Subcutaneous adipose tissue (tissue), 4 donors: ENCODE data around the gene HACL1. TPM values are rescaled to one million over a fixed set of nuclear protein-coding genes. Genes with fewer than 3 reads are reported as not detected.

Source experiments
- total RNA-seq, 4 donors: library from RNA; depleted of rRNA; stranded (reverse); fragments of >200 nt; gene quantifications; one replicate each; pipeline ENCODE4 v1.1.0, GENCODE V29; 2016
- TF ChIP-seq, protein P1 (sequence below): fragments of 450-650 bp; IDR thresholded peaks from one replicate; pipeline ENCODE4 v1.5.1; 2016; ENCODE audit warnings: low read depth, mild to moderate bottlenecking, control low read depth, antibody characterized with exemption, moderate library complexity

Gene HACL1
- total RNA-seq, 4 donors from 2014 or later: 27.1 to 45.8 (median 37.5) TPM

DNA sequence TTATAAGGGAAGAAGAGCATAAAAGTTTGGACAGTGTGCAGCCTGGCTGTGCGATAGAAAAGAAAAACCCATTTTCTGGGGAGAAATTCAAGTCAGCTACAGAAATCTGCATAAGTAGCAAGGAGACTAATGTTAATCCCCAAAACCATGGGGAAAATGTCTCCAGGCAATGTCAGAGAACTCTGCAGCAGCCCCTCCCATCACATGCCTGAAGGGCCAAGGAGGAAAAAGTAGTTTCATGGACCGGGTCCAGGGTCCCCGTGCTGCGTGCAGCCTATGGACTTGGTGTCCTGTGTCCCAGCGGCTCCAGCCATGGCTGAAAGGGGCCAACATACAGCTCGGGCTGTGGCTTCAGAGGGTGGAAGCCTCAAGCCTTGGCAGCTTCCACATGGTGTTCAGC is 51.5 kb downstream of the HACL1 start:
- TF ChIP-seq, protein P1, sequence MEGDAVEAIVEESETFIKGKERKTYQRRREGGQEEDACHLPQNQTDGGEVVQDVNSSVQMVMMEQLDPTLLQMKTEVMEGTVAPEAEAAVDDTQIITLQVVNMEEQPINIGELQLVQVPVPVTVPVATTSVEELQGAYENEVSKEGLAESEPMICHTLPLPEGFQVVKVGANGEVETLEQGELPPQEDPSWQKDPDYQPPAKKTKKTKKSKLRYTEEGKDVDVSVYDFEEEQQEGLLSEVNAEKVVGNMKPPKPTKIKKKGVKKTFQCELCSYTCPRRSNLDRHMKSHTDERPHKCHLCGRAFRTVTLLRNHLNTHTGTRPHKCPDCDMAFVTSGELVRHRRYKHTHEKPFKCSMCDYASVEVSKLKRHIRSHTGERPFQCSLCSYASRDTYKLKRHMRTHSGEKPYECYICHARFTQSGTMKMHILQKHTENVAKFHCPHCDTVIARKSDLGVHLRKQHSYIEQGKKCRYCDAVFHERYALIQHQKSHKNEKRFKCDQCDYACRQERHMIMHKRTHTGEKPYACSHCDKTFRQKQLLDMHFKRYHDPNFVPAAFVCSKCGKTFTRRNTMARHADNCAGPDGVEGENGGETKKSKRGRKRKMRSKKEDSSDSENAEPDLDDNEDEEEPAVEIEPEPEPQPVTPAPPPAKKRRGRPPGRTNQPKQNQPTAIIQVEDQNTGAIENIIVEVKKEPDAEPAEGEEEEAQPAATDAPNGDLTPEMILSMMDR: no peak

DNA sequence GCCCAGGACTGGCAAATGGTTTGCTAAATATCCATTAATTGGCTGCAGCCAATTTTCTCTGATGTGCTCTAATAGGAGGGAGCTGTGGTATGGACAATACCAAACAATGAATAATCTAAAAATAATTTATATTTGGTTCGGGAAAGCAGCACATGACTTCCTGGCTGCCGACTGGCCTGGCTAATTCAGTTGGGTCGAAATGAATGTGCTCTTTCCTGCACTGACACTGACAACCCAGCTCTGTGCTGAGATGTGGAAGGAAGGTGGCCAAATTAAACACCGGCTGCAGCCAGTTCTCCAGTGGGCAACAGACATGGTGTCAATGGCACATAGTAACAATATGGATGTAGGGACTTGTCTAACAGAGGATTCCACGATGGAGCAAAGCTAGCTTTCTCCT is 58.8 kb downstream of the HACL1 start:
- TF ChIP-seq, protein P1: no peak

DNA sequence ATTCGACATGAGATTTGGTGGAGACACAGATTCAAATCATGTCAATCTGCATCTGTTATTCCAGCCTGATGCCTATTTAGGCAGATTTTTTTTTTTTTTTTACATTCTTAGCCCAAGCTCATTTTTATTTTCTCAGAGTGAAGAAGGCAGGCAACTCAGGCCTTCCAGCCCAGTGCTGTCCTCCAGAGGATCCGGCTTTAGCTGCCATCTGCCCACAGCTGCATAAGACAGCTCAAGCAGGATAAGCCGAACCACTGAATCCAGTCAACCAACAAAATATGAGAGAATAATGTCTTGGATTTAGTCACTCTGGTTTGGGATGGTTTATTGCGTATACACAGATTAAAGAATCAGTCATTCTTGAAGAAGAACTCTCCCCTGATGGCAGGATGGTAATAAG is 60.0 kb downstream of the HACL1 start:
- TF ChIP-seq, protein P1: no peak

DNA sequence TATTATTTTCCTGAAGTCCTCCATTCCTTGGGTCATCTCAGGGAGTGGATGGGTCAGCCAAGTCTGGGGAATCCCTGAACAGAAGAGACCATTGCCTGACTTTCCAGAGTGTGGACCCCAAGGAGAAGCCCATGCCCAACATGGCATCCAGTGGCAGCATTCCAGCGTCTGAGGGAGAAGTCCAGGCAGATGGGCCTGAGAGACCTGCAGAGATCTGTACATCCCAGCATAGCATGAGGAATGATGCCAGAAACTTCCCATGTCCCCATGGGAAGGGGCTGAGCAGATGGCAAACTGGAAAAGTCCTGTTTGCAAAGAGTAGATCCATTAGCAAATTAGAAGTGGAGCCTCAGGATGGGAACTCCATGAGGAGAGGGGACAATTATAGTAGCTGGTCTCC is 62.3 kb downstream of the HACL1 start:
- TF ChIP-seq, protein P1: no peak

DNA sequence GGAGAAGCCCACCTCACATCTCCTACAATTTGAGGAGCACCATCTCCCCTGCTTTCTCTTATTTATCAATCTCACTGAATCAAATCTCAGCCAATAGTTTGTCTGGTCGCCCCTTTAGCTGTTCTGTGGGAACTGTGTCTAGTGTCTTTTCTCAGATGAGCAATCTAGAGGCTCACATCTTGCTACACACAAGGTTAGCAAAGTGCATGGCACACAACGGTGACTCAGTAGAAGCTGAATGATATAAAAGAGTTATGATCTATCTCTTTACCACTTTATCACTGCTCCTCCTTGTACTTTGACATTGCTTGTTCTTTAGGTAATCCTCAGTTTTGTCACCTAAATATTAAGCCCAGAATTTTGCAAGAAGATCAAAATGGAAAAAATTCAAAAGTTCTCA is 63.0 kb downstream of the HACL1 start:
- TF ChIP-seq, protein P1: no peak

DNA sequence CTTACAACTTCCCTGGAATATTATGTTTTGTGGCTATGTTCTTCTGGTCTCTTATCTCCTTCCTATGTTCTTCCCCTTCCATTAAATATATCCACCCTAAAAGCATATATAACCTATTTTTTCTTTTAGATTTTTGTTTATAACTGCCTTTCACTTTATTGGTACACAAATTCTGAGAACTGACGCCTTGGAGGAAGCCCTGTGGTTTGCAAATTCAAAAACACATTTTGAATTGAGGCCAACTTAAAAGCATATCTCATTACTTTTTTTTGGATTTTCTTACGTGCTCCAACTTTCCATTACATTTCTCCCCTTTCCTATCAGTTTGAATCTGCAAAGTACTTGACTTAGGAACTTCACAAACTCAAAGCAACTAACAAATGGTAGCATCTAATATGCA is 64.5 kb downstream of the HACL1 start:
- TF ChIP-seq, protein P1: no peak

DNA sequence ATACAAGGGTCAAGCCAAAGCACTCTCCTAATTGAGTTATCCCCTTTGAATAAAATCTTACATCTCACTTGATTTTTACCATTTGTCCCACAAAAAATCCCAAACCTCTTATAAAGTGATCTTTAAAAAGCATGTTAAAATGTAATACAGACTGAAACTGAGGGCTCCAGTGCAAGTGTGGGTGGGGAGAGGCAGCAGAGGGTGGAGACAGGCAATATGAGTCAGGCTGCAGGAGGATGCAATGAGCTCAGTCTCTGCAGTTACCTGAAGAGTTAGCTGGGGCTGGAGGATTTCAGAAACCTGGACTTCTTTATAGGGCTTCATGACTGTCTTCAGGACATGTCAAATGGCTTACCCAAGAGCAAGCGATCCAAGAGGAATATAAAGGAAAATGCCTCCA is 65.6 kb downstream of the HACL1 start:
- TF ChIP-seq, protein P1: no peak
